Occipital lobe (tissue), 2 donors: ENCODE measurements around the gene NES. TPM values are rescaled to one million over a fixed set of nuclear protein-coding genes. Genes with fewer than 3 reads are reported as not detected.

ENCODE experiments used
- DNase-seq: peaks from one replicate; lab custom pipeline; 2025; lab: John Stamatoyannopoulos, UW
- total RNA-seq: library from RNA; depleted of rRNA; stranded (reverse); fragments of >200 nt; gene quantifications from one replicate; pipeline ENCODE4 v1.2.3, GENCODE V29; 2014

NES gene
- total RNA-seq, 1 donor from 2014 or later: 24.0 TPM

DNA sequence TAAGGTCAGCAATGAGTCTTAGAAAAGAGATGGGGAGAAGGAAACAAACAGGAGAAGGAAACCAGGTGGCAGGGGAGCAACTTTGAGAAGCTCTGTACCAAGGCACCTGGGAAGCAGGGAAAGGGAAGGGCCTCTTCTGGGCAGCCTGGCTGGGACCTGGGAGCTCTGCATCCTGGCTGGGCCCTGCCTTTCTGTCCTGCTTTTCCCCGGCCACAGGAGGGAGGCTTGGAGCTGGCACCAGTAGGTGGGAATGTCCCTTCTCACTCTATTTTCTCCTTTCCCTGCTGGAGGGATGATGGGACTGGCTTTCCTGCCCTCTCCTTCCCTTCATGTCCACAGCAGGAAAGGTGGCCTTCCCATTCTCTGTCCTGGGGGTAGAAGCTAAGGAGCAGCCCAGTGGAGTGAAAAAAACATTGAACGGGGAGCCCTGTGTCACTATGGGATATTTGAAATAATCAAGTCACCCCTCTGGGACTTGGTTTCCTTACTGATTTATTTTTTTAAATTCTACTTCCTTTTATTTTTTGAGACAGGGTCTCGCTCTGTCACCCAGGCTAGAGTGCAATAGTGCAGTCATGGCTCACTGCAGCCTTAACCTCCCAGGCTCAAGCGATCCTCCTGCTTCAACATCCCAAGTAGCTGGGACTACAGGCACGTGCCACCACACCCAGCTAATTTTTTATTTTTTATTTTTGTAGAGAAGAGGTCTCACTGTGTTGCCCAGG is 5.1 kb upstream of the NES start:
- DNase-seq: no peak

DNA sequence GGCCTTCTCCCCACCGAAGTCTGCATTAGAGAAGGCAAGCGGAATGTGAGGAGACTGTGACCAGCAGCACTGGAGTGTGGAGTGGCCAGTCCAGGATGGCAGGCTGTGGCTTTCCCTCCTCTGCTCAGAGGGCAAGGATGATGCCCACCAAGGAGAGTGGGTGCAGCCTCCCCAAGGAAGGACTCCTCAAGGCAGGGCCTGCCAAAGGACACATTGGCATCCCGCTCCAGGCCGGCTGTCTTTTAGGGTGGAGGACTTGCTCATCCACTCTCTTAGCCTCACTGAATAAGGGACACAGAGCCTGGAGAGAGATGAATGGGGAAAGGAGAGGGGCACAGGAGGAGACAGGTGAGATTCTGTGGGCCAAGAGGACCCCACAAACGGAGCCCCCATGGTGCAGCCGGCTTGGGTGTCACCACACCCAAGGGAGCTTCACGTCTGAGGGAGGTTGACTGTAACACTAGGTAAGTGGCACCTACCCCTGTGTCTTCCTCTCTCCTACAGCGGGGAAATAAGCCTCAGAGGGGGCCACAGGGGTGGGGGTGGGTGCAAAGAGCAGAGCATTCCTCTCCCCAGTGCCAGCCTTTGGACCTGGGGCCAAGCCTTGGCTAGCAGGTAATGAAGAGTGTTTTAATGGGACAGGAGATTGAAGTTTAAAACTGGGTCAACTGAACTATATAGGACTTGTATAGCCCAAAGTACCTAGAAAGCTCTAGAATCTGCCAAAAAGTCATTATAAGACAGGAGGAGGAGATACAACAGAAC is 4.2 kb upstream of the NES start:
- DNase-seq: no peak

DNA sequence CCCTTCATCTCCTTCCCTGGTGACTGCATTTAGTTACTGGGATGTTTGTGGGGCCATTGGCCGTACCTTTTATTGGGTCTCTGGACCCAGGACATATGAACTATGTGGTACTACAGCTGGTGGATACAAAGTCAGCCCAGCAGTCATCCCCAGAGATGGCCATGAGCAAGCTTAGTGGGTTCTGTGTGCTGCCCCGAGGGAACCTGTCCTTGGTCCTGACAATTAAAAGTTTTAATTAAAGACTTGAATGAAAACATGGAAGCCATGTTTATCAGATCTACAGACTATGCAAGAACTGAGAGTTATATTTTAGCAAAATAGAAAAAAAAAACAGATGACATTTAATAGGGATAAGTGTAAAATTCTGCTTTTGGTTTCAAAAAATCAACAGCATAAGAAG is 2.8 kb upstream of the NES start:
- no peak for DNase-seq

DNA sequence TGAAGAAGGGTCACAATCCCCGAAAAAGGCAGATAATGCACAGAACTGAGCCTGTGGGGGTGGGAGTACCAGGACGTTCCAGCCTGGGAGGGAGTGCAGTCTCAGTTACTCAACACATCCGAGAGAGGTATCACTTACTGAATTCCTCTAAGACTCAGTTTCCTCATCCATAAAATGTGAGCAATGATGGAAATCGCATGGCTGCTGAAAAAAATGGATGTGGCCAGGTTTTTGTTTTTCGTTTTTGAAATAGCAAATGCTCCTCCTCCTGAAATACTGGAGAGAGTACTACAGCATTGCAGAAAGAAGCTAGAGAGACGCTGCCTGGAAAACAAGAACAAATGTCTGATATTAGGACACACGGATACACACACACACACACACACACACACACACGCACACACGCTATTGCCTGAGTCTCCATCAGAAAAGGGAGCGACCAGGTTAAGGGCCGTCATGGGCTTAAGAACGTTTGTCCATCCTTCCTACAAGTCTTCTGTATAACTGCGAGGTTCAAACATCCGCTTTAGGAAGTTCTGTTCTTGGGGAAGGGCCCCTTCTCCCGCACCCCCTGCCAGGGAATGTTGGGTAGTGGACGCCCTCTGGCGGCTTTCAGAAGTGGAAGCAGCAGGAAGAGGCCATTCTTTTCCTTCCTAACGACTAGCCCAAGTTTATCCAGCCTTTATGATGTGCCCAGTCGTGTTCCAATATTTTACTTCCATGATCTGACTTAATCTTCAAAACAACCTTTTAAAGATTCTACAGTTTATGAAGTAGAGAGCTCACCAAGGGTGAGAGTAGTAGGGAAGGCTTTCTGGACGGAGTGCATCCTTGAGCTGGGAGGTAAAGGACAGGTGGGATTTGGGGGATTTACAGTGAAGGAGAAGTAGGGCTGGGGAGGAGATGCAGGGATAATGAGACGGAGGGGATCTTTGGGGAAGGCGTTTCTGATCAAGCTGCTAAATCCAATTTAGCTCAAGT is 699 bp upstream of the NES start:
- DNase-seq: peak; percentile 31

DNA sequence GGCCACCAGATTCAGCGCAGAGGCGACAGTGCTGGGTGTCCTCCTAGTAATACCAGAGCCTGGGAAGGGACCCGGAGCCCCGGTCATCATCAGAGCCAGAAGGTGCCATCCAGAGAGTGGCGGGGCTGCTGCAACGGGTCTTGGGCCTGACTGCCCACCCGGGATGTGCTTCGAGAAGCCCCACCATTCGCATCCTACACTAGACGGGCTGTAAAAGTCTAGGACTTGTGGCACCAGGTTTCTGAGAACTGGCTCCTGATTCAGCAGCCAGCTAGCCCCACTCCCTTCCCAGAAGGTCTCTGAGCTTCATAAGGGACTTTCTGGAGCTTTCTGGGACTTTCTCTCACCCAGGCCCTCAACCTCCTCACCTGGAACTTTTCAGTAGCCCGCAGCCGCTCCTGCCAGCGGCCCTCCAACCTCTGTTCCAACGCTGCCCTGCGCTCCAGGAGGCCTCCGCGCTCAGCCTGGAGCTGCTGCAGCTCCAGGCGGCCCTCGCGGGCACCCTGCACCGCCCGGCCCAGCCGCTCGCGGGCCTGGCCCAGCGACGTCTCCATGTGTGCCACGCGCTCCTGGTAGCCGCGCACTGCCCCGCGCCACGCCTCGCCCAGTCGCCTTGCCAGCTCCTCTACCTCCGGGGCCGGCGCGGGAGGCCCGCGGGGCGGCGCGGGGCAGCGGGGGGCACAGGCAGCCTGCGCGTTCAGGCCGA is 940 bp downstream of the NES start:
- no peak for DNase-seq

DNA sequence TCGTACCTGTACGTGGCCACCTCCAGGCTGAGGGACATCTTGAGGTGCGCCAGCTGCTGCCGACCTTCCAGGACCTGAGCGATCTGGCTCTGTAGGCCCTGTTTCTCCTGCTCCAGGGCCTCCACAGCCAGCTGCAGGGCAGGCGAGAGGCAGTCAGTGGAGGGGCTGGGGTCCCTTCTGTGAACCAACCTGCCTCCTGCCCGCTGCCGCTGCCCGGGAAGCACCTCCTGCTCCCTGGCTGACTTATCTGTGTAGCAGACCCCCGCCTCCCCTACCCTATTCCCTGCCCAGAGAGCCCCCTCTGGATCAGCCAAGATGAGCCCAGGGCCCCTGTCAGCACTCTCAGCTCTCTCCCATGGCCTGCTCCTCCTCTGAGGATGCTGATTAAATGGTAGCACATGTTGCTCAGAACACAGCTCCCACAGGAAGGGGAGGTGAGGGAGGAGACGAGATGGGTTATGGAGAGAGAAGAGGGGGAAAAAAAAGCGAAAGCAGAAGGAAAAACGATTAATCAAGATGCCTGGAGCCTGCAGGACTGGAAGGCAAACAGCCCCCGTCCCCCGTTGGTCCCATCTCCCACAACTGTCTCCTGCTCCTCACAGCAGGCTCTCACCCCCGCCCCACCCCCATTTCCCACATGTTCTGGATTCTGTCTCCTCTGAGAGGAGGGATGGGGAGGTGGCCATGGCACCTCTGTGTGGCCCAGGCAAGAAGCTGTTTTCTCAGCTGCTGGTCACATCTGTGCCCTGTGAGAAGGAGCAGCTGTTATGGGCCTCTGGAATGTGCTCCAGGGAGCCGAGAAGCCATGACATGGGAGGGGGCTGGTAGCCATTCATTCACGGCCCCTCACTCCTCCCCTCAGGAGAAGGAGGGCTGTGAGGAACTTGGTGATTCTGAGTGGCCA is 1.7 kb downstream of the NES start:
- no peak for DNase-seq

DNA sequence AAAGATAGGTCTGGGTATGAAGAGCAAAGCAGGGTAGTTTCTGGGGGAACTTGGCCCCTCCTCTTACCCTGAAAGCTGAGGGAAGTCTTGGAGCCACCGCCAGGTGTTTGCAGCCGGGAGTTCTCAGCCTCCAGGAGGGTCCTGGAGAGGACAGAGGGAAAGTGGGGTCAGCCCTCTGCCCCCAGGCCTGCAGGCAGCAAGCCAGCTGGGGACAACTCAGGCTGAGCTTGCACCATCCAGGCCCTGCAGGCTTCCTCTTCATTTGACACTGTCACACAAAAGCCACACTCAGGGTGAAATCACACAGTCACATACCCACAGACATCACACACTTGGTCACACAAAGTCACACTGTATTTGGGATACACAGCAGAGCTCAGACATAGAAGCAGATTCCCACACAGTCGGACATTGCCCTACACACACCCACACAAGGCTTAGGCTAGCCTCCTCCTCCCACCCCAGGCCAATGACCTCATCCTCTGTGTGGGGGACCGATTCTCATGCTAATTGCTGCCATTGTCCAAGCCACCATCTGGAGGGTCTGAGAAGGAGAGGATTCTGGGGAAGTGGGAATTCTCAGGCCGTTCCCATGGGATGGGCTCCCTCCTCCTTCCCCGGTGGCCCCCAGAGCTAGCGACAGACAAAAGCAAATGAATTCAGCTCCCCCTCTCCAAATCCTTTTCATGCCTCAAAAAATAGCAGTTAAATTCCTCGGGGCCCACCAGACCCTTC is 3.7 kb downstream of the NES start:
- peak; percentile 19 for DNase-seq

DNA sequence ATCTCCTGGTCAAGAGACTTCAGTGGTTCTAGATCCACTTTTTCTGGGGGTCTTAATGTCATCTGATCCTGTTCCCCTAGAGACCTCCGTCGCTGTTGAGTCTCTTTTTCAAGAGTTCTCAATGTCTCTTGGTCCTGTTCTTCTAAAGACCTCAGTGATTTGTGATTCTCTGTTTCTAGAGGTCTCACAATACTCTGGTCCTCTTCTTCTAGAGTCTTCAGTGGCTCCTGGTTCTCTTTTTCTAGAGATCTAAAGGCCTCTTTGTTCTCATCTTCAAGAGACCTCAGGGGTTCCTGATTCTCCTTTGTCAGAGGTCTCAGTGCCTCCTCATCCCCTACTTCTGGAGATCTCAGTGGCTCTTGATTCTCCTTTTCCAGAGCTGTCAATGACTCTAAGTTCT is 5.4 kb downstream of the NES start:
- DNase-seq: no peak

DNA sequence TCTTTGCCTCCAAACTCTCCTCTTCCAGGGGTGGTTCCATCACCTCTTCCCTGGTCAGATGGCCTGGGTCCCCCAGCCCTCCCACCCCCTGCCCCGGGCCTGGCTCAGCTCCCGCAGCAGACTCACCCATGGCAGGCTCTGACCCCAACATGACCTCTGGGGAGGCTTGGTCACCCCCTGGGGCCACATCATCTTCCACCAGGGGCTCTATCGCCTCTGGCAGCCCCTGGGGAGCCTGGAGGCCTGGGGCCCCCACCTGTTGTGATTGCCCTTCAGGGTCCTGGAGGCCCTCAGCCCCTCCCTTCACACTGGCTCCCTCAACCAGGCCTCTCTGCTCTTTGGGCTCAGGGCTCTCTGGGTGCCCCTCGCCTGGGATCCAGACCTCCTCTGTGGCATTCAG is 6.4 kb downstream of the NES start:
- DNase-seq: no peak

DNA sequence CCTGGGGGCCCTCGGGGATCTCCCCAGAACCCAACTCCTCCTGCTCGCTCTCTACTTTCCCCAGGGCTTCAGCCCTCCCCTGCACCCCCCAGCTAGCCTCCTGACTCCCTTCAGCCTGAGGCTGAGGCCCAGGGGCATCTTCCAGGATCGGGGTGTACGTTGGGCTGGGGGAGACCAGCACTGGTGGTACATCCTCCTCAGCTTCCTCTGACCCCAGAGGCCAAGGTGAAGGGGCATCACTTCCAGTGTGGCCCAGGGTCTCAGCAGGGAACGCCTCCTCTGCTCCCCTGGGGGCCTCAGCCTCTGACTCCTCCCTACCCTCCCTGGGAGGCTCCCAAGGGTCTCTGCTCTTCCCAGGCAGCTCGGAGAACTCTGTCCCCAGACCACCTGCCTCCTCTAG is 6.8 kb downstream of the NES start:
- DNase-seq: no peak

DNA sequence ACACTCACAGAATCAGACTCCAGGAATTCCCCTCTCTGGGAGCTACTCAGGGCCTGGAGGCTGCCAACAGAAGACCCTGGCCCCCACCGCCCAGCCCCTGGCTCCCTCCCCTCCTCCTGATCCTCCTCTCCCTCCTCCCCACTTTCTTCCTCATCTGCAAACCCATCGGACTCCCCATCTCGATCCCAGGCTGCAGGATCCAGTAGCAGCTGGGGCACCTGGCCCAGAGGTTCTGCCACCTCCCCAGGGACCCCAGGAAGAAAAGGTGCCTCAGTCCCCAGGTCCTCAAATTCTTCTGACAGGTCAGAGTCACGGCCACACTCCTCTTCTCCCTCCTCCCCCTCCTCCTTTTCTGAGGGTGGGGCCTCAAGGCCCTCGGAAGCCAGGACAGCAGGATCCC is 7.4 kb downstream of the NES start:
- DNase-seq: no peak

DNA sequence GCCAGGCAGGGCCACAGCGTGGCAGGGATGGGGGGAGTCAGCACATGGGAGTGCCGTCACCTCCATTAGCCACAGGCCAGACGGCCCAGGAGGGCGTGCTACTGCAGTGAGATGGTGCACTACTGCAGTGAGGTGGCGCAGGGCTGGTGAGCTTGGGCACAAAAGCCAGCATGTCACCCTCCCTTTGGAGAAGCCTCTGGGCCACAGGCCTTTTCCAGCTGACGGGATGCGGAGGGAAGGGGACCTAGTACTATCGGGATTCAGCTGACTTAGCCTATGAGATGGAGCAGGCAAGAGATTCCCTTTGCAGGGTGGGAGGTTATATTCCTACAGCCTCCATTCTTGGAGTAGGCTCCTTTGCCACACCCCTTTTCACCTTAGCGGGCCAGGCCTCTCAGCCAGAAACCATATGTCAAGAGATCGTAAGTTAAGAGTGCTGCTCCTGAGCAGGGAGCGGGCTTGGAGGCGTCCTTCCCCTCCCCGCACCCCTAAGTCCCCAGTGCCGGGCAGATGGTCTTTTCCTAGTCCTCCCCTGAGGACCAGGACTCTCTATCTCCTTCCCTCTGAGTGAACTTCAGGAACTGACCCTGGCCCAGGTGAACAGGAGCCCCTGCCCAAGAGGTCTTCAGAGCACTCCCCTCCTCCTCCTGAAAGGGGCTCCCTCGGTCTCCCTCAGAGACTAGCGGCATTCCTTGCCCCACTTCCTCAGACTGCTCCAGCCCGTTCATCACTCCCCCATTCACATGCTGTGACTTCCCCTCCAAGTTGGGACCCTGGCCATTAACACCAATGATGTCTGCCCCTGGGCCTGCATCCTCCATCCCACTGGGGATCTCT is 8.2 kb downstream of the NES start:
- no peak for DNase-seq

DNA sequence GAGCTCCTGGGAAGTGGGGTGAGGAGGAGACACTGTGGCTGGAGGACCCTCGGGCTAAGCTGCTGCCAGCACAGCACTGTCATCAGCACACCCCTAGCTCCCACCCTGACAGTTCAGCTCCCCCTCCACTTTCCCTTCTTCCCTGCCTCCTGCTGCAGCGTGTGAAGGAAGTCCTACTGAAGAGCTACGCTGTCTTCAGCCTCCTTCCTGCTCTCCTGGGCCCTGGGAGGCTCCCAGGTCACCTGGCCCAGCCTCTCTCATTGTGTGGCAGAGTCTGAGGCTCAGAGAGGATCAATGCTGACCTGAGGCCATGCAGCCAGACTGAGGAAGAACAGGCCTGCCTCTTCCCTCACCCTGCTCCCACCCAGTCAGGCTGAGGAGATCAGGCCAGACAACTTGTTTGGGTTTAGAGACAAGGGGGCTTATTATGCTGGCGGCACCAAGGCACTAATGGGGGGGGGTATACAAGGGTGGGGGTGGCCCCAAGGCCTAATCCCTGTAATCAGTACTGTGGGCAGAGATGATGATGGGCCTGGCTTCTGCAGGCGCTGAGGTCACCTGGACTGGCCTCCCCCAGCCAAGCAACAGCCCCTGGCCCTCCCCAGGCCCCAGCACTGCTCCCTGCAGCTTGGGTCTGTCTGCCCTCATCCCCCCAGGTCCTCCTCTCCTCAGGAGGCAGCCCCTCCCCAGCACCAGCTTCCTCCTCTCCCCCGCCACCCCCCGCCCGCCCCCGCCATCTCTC is 9.1 kb downstream of the NES start:
- no peak for DNase-seq

DNA sequence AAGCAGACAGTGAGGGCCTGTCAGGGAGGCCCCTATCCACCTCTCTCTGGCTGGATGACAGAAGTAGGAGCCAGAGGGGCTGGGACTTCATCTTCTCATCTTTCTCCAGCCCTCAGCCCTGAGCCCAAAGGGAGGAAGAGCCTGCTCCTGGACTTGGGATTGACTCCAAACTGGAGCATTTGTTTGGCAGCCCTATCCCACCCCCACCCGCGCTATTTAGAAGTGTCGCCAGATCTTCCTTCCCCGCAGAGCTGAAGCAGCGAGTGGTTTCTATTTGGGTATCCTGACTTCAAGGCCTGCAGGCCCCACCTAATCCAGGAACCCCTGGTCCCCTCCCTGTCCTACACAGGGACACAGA is 9.6 kb downstream of the NES start:
- no peak for DNase-seq

DNA sequence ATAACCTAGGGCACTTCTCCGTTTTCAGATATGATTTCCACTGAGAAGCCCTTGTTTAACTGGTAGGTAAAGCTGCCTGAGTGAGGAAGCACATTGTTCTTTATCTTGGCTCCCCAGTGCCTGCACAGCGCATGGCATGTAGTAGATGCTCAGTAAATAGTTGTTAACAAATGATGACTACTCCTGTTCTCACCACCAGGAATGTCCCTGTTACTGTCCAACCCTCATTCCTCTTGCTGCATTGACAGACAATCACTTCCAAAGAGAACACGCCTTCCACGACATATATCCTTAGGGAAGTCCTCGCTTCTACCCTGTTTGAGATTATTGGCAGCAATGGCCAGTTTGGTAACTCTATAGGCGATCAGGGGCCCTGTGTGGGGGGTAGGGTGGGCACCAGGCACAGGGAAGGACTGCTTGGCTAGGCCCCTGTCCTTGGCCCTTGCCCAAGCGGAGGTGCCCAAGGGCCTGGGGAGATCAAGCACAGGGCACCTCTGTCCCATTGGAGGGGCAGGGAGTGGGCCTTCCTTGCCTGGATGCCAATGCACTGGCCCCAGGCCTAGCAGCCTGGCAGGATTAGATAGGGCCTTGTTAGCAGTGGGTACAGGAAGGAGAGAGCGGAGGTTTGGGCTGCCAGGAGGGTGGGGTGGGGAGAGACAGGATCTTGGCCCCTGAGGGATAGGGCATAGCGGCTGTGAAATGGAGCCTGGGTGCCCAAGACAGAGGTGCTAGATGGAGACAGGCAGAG is 10.2 kb downstream of the NES start:
- DNase-seq: no peak

DNA sequence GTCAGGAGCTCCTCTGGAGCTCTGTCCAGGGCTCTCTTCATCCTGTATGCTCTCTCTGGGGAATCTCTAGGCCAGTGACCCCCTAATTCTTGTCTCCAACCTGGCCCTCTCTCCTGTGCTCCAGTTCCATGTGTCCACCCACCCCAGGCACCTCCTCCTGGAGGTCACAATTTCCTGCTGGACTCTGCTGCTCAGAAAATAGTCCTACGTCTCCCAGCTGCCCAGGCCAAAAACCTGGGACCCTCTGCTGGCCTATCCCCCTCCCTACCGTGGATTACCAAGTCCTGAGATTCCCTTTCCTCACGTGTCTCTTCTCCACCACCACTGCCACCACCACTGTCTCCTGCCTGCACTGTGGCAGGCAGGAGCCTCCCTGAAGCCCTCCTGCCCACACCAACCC is 11.7 kb downstream of the NES start:
- no peak for DNase-seq

DNA sequence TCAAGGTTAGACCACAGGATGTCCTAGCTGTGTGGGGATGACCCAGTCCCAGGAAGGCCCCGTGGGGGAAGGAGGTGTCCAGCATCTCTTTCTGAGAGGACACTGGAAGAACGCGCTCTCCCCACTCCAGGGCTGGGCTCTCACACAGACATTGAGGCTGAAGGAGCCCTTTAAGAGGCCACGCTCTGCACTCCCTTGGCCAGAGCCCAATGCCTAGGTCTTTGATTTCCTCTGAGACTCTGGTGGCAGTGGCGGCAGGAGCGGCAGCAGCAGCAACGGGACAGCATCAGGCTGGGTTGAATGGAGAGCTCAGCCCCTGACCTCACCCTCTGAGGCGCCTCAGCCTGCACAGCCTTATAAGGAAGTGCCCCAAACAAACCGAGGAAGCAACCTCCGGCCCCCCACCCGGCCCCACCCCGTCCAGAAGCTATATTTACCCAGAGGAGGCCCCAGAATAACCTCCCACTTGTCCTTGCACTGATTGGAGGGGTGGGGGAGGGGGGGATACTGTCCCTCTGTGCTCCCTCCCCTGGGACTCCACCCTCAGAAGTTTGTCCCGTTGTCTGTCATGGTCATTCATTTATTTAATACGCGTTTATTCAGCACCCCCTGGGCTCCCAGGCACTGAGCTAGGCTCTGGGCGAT is 12.3 kb downstream of the NES start:
- no peak for DNase-seq
